Testis (tissue), 2 donors: ENCODE measurements around the gene HNMT.

Experiments
- CTCF ChIP-seq, 3 experiments: fragments of 450-650 bp in 2 of 3; fragments of 200-600 bp in 1 of 3; sonication (generic) in 1 of 3; IDR thresholded peaks; one replicate each; pipeline ENCODE4 v1.5.1; 2016 to 2019; ENCODE audit warnings: antibody characterized with exemption in 3 of 3, mild to moderate bottlenecking in 2 of 3, moderate library complexity in 1 of 3
- POLR2A ChIP-seq: fragments of 450-650 bp; IDR thresholded peaks from one replicate; pipeline ENCODE4 v1.6.1; 2017; ENCODE audit warnings: antibody characterized with exemption, mild to moderate bottlenecking, moderate library complexity

- TF ChIP-seq CTCF (IDR thresholded peaks at IDR 0.05) (no peak), POLR2A (no peak)
Observed at GRCh38 chr2:138026111-138027020, 62.1 kb downstream of the HNMT start.
